Trophoblast cell (in vitro differentiated cells and primary cell): ENCODE results near the gene NOS3.

ENCODE experiments used
- DNase-seq, 2 donors: peaks; one replicate each; pipeline ENCODE4 v3.0.0-alpha.2; 2016
- H2AFZ ChIP-seq: 2 replicates; pipeline ENCODE4 v1.6.1; 2013; ENCODE audit warnings: low read length, moderate library complexity, mild to moderate bottlenecking; ENCODE audit not compliant: insufficient read depth, poor library complexity
- H2AK5ac ChIP-seq: 2 replicates; pipeline ENCODE4 v1.6.1; 2013; ENCODE audit warnings: mild to moderate bottlenecking, low read length
- H2BK120ac ChIP-seq: 2 replicates; pipeline ENCODE4 v1.6.1; 2013; ENCODE audit warnings: low read length, mild to moderate bottlenecking, moderate library complexity; ENCODE audit not compliant: insufficient read depth, poor library complexity
- H2BK12ac ChIP-seq: 2 replicates; pipeline ENCODE4 v1.6.1; 2013; ENCODE audit warnings: mild to moderate bottlenecking, low read length, moderate library complexity
- H2BK5ac ChIP-seq: 2 replicates; pipeline ENCODE4 v1.6.1; 2013; ENCODE audit warnings: low read length, low read depth, moderate library complexity, mild to moderate bottlenecking; ENCODE audit not compliant: poor library complexity
- H3K14ac ChIP-seq: 2 replicates; pipeline ENCODE4 v1.6.1; 2013; ENCODE audit warnings: mild to moderate bottlenecking, low read length
- H3K18ac ChIP-seq: 2 replicates; pipeline ENCODE4 v1.6.1; 2013; ENCODE audit warnings: mild to moderate bottlenecking, low read length
- H3K23ac ChIP-seq: 2 replicates; pipeline ENCODE4 v1.6.1; 2013; ENCODE audit warnings: low read length
- H3K27ac ChIP-seq: 2 replicates; pipeline ENCODE4 v1.5.1; 2013; ENCODE audit warnings: low read depth, mild to moderate bottlenecking, inconsistent platforms, low read length, moderate library complexity
- H3K27me3 ChIP-seq: 2 replicates; pipeline ENCODE4 v1.6.1; 2013; ENCODE audit warnings: inconsistent platforms, mild to moderate bottlenecking, low read length, moderate library complexity; ENCODE audit not compliant: insufficient read depth
- H3K36me3 ChIP-seq, 2 experiments: 1 replicate in 1 of 2; 2 replicates in 1 of 2; pipeline ENCODE4 v1.6.1; 2013; ENCODE audit warnings: low read length in 2 of 2, mild to moderate bottlenecking in 2 of 2, moderate library complexity in 1 of 2; ENCODE audit not compliant: insufficient read depth in 2 of 2, control insufficient read depth in 1 of 2
- H3K4ac ChIP-seq: 2 replicates; pipeline ENCODE4 v1.6.1; 2013; ENCODE audit warnings: low read depth, mild to moderate bottlenecking, low read length, moderate library complexity
- H3K4me1 ChIP-seq, 2 experiments: 1 replicate in 1 of 2; 2 replicates in 1 of 2; pipeline ENCODE4 v1.6.1; 2013; ENCODE audit warnings: low read length in 2 of 2, mild to moderate bottlenecking in 2 of 2, moderate library complexity in 1 of 2; ENCODE audit not compliant: insufficient read depth in 2 of 2, control insufficient read depth in 1 of 2
- H3K4me2 ChIP-seq: 2 replicates; pipeline ENCODE4 v1.6.1; 2013; ENCODE audit warnings: inconsistent platforms, mild to moderate bottlenecking, low read length, moderate library complexity
- H3K4me3 ChIP-seq: 2 replicates; pipeline ENCODE4 v1.5.1; 2013; ENCODE audit warnings: mild to moderate bottlenecking, low read depth, low read length, inconsistent platforms
- H3K79me1 ChIP-seq: one replicate; pipeline ENCODE4 v1.6.1; 2013; ENCODE audit warnings: low read length
- H3K79me2 ChIP-seq: 2 replicates; pipeline ENCODE4 v1.6.1; 2013; ENCODE audit warnings: low read length, mild to moderate bottlenecking; ENCODE audit not compliant: control insufficient read depth, insufficient read depth, poor library complexity
- H3K9ac ChIP-seq: 2 replicates; pipeline ENCODE4 v1.6.1; 2013; ENCODE audit warnings: mild to moderate bottlenecking, low read length
- H3K9me3 ChIP-seq: 2 replicates; pipeline ENCODE4 v1.6.1; 2013; ENCODE audit warnings: low read depth, mild to moderate bottlenecking, control low read depth, inconsistent platforms, low read length; ENCODE audit not compliant: insufficient read depth
- H4K12ac ChIP-seq: 2 replicates; pipeline ENCODE4 v1.6.1; 2013; ENCODE audit warnings: low read depth, mild to moderate bottlenecking, low read length, moderate library complexity
- H4K8ac ChIP-seq: 2 replicates; pipeline ENCODE4 v1.6.1; 2013; ENCODE audit warnings: low read depth, mild to moderate bottlenecking, low read length, moderate library complexity
- H4K91ac ChIP-seq: one replicate; pipeline ENCODE4 v1.6.1; 2013; ENCODE audit warnings: low read depth, mild to moderate bottlenecking, low read length, moderate library complexity
- WGBS: extraction: QIAGEN DNeasy Blood & Tissue Kit; methylation state at CpG from one replicate; pipeline ENCODE4 v1.1.7; 2013; ENCODE audit warnings: missing lambda C conversion rate; ENCODE audit not compliant: insufficient read length, insufficient coverage; ENCODE audit errors: extremely low coverage; 5-methylcytosine and 5-hydroxymethylcytosine counted together

NOS3 gene

DNA sequence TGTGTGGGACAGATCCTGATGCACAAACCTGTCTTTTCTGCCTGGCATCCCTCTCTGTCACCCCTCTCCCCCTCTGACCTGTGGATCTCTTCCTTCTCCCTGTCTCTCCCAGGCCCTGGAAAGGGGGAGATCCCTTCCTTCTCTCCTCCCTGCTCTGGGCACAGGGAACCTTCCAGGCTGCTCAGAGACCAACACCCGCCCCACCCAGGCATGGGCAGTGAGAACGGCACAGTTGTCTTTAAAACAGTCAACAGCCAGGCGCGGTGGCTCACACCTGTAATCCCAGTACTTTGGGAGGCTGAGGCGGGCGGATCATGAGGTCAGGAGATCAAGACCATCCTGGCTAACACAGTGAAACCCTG, 47.4 kb upstream of the NOS3 start:
- Histone ChIP-seq H3K36me3 (no peaks in the 10 kb centered on the region), H3K4me3 (no peak overlapping the region), H2BK5ac (no peak overlapping the region), H3K23ac (no peak overlapping the region), H3K79me1 (peaks cover 2% of the 10 kb centered on the region), H2AFZ (no peak overlapping the region), H3K14ac (no peak overlapping the region), H3K9ac (no peak overlapping the region), H3K9me3 (no peaks in the 10 kb centered on the region), H2AK5ac (no peak overlapping the region), H3K27me3 (no peaks in the 10 kb centered on the region), H3K4me2 (no peak overlapping the region), H3K27ac (no peak overlapping the region), H4K8ac (no peak overlapping the region), H4K91ac (no peak overlapping the region), H4K12ac (no peak overlapping the region), H3K79me2 (no peaks in the 10 kb centered on the region), H3K4ac (no peak overlapping the region), H3K18ac (no peak overlapping the region), H2BK12ac (no peak overlapping the region), H3K4me1 (peaks cover 0 to 9% of the 10 kb centered on the region in 2 experiments), H2BK120ac (no peak overlapping the region)
- no peak for DNase-seq
- no CpG with 5 or more reads among the region's 6 CpGs for WGBS

DNA sequence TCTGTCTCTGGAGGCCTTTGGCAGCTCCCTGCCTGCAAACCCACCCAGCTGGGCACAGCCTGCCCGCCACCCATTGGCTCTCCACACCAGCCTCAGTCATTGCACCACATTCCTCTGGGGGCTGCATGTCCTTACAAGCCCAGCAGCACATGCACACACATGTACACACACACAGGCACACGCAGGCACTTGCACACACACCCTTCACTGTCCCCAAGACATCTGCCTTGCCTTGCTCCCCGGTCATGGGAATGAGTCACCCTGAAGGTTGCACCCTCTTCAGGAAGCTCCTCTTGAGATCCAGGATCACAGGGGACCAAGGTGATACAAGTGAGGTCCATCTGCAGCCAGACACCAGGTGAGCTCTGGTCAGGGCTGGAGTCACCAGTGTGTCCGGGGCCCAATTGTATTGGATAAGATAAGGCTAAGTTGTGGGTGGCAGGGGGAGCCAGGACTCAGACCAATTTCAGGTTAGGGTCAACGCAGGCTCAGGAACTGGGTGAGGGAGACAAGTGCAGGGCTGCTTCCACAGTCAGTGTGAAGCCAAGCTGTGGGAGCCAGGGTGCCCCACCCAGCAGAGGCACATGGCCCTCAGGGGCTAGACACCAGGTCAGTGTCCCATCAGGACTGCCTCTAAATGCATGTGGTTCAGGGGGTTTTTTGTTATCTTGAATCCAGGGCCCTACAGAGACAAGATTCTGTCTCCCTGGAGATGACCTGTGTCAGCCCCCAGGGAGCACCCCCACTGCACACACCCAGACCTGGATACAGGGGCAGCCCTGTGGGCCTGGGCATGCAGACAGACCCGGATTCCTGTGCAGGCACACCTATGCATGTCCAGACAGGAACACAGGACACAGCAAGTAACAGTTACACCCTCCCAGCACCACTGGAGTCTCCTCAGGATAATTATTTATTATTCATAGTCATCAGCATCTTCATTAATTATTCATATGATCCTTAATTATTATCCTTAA, 46.5 kb upstream of the NOS3 start:
- H4K8ac ChIP-seq: no peak overlapping the region
- no peak overlapping the region for H2AFZ ChIP-seq
- H4K12ac ChIP-seq: no peak overlapping the region
- H3K18ac ChIP-seq: no peak overlapping the region
- no CpG with 5 or more reads among the region's 6 CpGs for whole genome bisulfite sequencing
- H3K4me2 ChIP-seq: no peak overlapping the region
- H3K23ac ChIP-seq: no peak overlapping the region
- peaks cover 3% of the 10 kb centered on the region for H3K9me3 ChIP-seq
- peaks cover 4% of the 10 kb centered on the region for H3K79me1 ChIP-seq
- H2BK12ac ChIP-seq: no peak overlapping the region
- H3K9ac ChIP-seq: no peak overlapping the region
- H3K14ac ChIP-seq: no peak overlapping the region
- no peaks in the 10 kb centered on the region for H3K79me2 ChIP-seq
- DNase-seq: no peak
- no peaks in the 10 kb centered on the region for H3K36me3 ChIP-seq
- H3K27ac ChIP-seq: no peak overlapping the region
- H2BK5ac ChIP-seq: no peak overlapping the region
- H2BK120ac ChIP-seq: no peak overlapping the region
- H3K4me3 ChIP-seq: peak overlapping the region; percentile 31
- no peak overlapping the region for H2AK5ac ChIP-seq
- H3K4ac ChIP-seq: no peak overlapping the region
- peaks cover 3 to 16% of the 10 kb centered on the region in 2 experiments for H3K4me1 ChIP-seq
- no peaks in the 10 kb centered on the region for H3K27me3 ChIP-seq
- no peak overlapping the region for H4K91ac ChIP-seq

GRCh38 chr7:150945171-150945852, 45.5 kb upstream of the NOS3 start:
- no peak overlapping the region for H2BK120ac ChIP-seq
- H2BK5ac ChIP-seq: no peak overlapping the region

DNA sequence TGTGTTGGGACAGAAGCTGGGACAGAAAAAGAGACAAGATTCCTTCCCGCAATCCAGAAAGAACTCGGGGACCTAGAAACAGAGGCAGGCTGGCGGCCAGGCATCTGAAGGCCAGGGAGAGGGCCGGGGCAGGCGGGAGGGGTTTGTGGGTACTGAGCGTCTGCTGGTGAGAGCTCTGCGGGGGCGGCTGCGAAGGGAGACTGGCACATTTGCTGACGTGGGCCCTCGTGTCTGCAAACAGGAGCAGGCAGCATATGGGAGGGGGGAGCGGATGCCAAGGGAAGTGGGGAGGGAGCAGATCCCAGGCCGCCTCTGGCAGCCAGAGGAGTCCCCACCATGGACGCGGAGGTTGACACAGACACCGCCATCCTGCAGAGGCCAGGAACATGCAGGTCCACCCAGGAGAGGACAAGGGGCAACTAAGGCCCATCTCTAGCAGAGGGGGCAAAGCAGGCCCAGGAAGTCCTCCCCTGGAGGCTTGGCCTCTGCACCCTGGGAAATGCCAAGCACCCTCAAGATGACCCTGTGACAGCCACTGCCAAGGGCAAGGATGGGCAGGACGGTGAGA, 44.9 kb upstream of the NOS3 start:
- no peak overlapping the region for H3K27ac ChIP-seq
- H3K4me2 ChIP-seq: no peak overlapping the region
- H3K36me3 ChIP-seq: no peaks in the 10 kb centered on the region
- H3K9me3 ChIP-seq: peaks cover 5% of the 10 kb centered on the region
- no peak overlapping the region for H3K23ac ChIP-seq
- no peak overlapping the region for H2BK120ac ChIP-seq
- H4K91ac ChIP-seq: no peak overlapping the region
- H3K4me1 ChIP-seq: peaks cover 10 to 25% of the 10 kb centered on the region in 2 experiments
- no peak overlapping the region for H2AK5ac ChIP-seq
- no peak for DNase-seq
- H2AFZ ChIP-seq: no peak overlapping the region
- no peak overlapping the region for H3K14ac ChIP-seq
- no peaks in the 10 kb centered on the region for H3K27me3 ChIP-seq
- H2BK12ac ChIP-seq: no peak overlapping the region
- no peak overlapping the region for H3K9ac ChIP-seq
- no CpG with 5 or more reads among the region's 17 CpGs for WGBS
- H3K79me1 ChIP-seq: peaks cover 9% of the 10 kb centered on the region
- no peak overlapping the region for H3K18ac ChIP-seq
- H3K4me3 ChIP-seq: no peak overlapping the region
- H4K8ac ChIP-seq: no peak overlapping the region
- H3K79me2 ChIP-seq: no peaks in the 10 kb centered on the region
- no peak overlapping the region for H2BK5ac ChIP-seq
- H4K12ac ChIP-seq: no peak overlapping the region
- no peak overlapping the region for H3K4ac ChIP-seq

More at GRCh38 chr7:150945171-150945852, 45.5 kb upstream of the NOS3 start:
- H3K9me3 ChIP-seq: peaks cover 5% of the 10 kb centered on the region
- H3K27ac ChIP-seq: no peak overlapping the region
- H3K36me3 ChIP-seq: no peaks in the 10 kb centered on the region
- no peak overlapping the region for H2AK5ac ChIP-seq
- no peak overlapping the region for H3K4me2 ChIP-seq
- H3K79me1 ChIP-seq: peaks cover 9% of the 10 kb centered on the region
- H3K23ac ChIP-seq: no peak overlapping the region
- WGBS: no CpG with 5 or more reads among the region's 19 CpGs
- no peak overlapping the region for H4K8ac ChIP-seq
- H2BK12ac ChIP-seq: no peak overlapping the region
- no peak overlapping the region for H3K4ac ChIP-seq
- H4K12ac ChIP-seq: no peak overlapping the region
- H3K27me3 ChIP-seq: no peaks in the 10 kb centered on the region
- no peak overlapping the region for H3K18ac ChIP-seq
- no peaks in the 10 kb centered on the region for H3K79me2 ChIP-seq
- H3K9ac ChIP-seq: no peak overlapping the region
- H3K14ac ChIP-seq: no peak overlapping the region
- H2AFZ ChIP-seq: no peak overlapping the region
- no peak overlapping the region for H3K4me3 ChIP-seq
- DNase-seq: no peak
- peak overlapping the region; percentile 48 for H4K91ac ChIP-seq
- H3K4me1 ChIP-seq: peaks cover 10 to 25% of the 10 kb centered on the region in 2 experiments
